Ramos (cell line): ENCODE results near the gene BAD.

Experiments used
- in situ Hi-C: fragments of 300-500 bp; cut with MboI; formaldehyde crosslinking; loops from one replicate; pipeline ENCODE4 v1.14.3; 2022; ENCODE audit warnings: low sequenced_read_pairs; ENCODE audit not compliant: unreplicated experiment

BAD gene

DNA sequence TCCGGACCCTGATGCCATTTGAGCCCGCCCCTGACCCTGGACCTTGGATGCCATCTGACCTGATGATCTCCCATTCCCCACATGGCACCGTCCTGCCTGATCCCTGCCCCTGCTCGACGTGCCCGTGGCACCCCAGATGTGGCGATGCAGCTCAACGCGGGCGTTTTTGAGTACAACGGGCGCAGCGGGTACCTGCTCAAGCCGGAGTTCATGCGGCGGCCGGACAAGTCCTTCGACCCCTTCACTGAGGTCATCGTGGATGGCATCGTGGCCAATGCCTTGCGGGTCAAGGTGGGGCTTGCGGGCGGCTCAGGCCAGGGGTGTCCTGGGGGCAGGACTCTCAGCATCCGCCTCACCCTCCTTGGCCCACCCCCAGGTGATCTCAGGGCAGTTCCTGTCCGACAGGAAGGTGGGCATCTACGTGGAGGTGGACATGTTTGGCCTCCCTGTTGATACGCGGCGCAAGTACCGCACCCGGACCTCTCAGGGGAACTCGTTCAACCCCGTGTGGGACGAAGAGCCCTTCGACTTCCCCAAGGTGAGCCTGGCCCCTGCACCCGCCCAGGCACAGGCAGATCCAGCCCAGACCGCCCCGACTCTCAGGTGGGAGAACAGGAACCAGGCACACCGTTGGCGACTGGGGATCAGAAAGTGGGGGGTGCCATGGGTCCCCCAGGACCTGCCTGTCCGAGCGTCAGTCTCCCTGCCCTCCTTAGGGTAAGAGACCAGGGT is 22.0 kb downstream of the BAD start:
- in situ Hi-C loops = no loop called here

DNA sequence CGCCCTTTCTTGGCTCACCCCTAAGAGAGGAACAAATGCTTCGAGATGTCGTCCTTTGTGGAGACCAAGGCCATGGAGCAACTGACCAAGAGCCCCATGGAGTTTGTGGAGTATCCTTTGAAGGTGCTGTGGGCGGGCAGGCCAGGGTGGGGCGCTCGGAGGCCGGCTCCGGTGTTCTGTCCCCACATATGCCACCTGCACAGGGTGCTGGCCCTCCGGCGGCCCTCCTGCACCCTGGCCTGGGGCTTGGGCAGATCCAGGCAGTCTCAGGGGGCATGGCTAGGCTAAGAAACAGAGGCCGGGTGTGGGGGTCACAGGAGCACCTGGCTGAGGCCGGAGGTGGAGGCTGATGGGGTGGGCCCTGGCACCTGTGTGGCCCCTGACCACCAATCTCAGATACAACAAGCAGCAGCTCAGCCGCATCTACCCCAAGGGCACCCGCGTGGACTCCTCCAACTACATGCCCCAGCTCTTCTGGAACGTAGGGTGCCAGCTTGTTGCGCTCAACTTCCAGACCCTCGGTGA is 22.8 kb downstream of the BAD start:
- in situ Hi-C loops = no loop called here

DNA sequence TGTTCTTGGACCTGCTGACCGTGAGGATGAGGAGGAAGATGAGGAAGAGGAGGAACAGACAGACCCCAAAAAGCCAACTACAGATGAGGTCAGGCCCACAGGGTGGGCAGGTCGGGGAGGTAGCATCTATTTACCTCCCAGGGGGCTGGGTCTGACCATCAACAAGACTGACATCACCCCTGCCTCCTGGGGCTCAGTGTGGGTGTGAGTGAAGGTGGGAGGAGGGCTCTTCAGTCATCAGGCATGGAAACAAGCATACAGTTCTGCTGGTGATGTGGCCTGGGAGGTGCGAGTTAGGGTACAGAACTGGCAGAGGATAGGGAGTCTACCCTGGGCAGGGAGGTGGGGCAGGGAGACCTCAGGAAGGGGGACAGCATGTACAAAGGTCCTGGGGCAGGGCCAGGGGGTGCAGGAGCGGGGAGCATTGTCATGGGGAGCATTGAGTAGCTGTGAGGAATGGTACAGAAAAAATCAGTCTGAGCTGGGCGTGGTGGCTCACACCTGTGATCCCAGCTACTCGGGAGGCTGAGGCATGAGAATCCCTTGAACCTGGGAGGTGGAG is 24.2 kb downstream of the BAD start:
- in situ Hi-C loops = no loop called here

DNA sequence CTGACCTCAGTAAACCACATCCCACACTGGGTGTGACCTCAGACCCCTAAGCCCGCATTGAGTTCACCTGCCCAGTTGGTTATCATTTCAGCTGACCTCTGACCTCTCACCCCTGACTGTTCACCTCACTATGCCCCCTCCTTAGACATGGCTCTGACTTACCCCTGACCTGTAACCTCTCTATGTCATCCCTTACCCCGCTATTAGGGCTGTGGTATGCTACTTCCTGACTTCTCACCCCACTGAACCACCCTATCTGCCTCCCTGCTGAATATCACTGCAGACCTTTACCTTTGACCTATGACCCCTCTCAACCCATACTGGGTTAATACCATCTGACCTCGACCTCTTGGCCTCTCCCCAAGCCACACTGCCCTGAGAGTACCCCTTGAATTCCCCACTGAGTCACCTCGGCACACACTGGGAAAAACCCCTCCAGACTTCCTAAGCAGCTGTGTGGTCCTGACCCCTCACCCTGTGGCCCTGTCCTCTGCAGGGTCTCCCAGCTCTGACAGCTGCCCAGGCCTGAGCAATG is 24.9 kb downstream of the BAD start:
- in situ Hi-C loops = no loop called here

DNA sequence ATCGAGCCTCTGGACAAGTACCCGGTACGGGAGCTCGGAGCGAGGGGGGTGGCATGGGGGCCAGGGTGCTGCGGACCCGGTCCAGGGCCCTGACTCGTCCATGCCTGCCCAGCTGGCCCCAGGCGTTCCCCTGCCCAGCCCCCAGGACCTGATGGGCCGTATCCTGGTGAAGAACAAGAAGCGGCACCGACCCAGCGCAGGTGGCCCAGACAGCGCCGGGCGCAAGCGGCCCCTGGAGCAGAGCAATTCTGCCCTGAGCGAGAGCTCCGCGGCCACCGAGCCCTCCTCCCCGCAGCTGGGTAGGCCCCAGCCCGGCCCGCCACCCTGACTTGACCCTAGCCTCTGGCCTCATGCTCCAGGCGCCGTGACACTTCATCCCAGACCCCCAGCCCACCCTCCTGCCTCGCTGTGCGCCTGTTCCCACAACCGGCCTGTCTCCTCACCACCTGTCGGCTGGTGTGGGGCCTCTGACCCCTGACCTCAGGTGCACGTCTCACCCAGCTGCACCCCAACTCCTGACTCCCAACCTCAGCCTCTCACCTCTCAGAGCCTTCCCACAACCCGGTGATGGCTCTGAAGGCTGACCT is 25.4 kb downstream of the BAD start:
- in situ Hi-C loops = no loop called here

DNA sequence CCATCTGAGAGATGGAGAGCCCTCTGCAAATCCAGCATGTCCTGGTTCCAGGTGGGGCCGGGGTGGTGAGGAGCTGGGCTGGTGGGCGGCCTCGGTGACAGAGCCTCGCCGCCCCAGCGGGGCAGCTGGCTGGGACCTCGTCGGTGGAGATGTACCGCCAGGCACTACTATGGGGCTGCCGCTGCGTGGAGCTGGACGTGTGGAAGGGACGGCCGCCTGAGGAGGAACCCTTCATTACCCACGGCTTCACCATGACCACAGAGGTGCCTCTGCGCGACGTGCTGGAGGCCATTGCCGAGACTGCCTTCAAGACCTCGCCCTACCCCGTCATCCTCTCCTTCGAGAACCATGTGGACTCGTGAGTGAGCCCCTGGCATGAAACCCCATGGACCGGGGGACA is 26.1 kb downstream of the BAD start:
- in situ Hi-C loops = no loop called here

DNA sequence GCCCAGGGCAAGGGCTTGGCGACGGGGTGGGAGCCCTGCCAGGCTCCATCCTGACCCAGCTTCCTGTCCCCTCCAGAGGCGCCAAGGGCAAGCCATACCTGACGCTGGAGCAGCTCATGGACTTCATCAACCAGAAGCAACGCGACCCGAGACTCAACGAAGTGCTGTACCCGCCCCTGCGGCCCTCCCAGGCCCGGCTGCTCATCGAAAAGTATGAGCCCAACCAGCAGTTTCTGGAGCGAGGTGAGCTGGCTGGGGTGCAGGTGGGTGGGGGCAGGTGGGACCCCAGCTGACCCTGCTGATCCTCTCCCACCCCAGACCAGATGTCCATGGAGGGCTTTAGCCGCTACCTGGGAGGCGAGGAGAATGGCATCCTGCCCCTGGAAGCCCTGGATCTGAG is 28.2 kb downstream of the BAD start:
- in situ Hi-C loops = no loop called here

DNA sequence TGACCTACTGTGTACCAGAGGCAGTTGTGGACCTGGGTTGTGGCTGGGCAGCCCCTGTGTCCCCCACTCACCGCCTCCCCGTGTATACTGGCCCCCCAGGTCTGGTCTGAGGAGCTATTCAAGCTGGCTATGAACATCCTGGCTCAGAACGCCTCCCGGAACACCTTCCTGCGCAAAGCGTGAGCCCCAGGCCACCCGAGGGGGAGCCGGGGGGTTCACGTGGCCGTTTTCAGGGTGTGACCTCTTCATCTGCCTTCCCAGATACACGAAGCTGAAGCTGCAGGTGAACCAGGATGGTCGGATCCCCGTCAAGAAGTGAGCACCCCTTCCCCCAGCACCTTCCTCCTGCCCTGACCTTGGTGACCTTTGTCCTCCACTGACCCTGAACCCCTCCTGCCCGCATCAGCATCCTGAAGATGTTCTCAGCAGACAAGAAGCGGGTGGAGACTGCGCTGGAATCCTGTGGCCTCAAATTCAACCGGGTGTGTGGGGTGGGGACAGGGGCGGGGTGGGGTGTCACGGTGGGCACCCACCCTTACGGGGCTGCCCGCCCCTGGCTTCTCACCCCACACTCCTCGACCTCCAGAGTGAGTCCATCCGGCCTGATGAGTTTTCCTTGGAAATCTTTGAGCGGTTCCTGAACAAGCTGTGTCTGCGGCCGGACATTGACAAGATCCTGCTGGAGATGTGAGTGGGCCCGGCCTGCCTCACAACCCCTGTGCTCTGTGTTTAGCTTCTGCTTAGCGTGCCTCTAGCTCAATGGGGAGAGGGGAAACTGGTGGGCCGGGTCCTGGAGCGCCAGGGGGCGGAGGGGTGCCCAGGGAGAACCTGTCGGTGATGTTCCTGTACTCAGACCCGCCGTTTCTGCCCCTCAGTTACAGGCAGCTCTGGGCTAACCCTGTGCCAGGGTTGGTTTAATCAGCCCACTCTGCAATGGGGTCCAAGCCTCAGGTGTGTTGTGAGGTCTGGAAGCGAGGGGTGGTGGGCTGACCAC is 29.0 kb downstream of the BAD start:
- in situ Hi-C loops = no loop called here

DNA sequence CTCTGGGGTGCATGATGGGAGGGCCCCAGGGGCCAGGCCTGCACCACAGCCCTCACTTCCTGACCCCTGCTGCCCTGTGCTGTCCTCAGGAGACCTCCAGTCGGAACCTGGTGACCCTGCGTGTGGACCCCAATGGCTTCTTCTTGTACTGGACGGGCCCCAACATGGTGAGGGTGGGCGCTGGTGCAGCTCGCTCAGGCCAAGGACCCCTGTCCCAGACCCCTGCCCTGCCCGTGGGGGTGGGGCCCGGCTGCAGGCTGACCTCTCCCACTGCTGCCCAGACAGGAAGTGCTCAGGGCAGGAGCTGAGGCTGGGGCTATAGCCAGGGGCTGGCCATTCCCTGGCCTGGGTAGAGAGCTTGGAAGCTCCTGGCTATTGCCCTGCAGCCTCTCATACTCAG is 30.1 kb downstream of the BAD start:
- in situ Hi-C loops = no loop called here

DNA sequence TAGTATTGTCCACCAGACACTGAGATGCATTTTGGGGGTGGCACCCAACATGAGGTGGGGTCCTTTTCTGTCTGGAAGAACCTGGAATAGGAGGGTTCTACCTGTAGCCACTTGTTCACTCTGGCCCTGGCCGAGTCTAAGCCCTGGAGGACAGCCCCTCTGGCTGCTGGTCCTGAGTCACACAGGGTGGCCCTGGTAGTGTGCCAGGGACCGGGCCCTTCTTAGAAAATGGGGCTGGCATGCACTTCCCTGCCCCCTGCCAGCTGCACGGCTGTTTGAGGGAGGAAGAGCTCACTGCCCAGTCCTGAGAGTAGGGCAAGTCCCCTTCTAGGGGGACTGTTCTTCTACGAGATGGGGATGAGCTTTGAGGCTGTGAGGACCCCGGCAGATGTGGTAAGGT is 31.0 kb downstream of the BAD start:
- in situ Hi-C loops = no loop called here

DNA sequence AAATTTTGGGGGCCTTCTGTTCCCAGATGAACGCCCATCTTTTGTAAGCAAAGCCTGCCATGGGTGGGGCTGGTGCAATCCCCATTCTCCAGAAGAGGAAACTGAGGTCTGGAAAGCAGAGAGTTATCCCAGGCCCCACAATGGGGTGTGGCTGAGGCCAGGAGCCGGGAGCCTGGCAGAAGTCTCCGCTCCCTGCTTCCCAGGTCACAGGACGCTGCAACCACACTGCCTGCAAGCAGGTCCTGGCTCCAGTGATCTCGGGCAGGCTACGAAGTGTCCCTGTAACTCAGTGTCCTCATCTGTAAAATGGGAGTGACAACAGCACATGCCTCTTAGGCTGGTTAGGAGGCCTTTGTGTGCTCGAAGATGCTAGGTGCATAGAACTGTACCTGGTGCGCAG is 31.4 kb downstream of the BAD start:
- in situ Hi-C loops = no loop called here

DNA sequence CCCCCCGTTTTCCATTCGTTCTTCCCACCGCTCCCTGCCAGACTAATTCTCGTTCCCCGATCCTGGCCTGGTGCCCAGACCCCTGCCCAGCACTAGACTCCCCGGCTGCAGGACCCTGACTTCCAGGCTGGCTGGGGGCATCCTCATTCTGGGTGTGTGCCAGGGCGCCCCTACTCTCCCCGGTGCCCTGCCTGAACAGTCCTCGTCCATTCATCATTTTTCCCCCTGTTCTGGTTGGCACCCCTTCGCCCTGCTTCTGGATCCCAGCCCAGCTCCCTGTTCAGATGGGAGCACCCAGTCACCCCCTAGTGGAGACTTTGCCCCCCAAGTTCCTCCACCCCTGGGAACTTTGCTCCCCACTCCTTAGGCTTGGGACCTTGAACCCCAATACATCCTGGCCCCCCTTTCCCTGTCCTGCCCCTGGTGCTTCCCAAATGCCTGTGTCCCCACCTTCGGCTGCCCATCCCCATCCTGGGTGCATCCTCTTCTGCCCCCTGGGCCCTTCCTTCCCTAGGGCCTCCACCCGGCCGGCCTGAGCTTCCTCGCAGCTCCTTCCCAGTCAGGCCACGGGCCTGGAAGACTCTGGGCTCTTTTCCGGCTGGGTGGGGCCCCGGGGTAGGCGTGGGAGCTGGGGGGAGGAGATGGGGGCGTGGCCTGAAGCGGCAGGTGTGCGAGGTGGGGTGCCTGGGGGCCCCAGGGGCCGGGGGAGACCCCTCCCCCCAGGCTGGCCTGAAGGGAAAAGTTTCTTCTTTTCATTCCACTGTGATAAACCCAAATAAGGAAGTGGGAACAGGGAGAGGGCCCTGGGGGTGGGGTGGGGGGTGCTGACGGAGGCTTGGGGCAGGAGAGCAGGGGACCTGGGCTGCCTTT is 32.2 kb downstream of the BAD start:
- in situ Hi-C loops = no loop called here

DNA sequence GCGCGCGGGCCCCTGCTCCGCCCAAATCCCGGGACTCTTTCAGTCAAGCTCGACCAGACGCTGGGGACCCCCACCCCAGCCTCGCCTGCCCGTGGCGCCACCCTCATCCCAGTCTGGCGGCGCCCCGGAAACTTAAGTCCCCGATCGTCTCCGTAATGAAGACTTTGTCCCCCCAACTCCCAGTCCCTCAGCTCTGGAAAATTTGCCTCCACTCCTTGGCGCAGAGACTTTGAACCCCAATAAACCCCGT is 32.8 kb downstream of the BAD start:
- in situ Hi-C loops = no loop called here

DNA sequence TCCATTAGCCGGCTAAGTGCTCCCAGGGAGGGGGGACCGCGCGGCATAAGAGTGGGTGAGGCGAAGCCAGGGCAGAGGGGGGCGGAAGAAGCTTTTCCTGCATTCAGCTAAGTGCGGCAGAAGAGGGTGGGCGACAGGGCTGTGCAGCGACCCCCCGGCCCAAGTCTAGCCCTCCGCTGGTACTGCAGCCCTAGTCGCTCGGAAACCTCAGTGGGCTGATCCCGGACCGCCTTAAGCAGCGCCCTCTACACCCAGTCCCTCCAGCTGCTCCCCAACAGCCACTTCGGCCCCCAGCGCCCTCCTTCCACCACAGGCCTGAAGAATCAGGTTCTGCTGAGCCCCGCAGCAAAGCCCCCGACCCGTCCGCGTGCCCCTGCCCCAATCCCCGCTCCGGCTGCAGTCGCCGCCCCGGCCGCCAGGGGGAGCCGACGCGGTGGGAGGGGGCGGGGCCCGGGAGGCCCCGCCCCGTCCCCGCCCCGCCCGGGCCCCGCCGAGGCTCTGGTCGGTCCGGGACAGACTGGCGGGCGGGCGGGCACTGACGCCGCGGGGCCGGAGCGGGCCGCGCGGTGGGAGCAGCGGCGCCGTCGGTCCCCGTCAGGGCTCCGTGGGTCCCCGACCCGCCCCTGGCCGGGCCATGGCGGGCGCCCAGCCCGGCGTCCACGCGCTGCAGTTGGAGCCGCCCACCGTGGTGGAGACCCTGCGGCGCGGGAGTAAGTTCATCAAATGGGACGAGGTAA is 33.3 kb downstream of the BAD start, which contains the start of gene PLCB3:
TSS of gene PLCB3 (plus strand) at position 515 of the 737 bp plus-strand sequence. CDS start at position 635, 120 bp downstream.
- in situ Hi-C loops = no loop called here

DNA sequence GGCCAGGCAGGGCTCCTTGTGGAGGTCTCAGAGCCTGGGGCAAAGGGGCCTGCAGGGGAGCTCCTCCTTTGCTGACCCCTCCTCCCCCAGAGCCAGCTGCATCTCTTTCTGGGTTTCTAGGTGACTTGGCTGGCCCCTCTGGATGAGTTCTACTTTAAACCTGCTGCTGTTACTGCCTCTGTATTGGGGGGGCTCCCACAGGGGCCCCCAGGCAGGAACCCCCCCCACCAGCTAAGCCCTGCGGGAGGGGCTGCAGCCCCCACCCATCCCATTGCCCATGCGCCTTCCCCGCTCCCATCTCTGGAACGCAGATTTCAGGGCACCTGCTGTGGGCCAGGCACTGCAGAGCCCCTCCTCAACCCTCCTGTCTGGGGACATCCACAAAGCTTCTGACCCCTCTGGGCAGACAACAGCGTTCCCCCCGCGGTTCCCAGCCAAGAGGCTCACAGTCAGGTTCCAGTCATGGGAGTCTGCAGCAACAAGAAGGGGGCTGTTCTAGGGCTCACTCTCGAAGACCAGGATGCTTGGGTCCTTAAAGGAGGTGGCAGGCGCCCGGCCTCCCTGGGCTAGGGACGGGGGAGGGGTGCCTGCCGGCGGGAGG is 34.0 kb downstream of the BAD start:
- in situ Hi-C loops = no loop called here

DNA sequence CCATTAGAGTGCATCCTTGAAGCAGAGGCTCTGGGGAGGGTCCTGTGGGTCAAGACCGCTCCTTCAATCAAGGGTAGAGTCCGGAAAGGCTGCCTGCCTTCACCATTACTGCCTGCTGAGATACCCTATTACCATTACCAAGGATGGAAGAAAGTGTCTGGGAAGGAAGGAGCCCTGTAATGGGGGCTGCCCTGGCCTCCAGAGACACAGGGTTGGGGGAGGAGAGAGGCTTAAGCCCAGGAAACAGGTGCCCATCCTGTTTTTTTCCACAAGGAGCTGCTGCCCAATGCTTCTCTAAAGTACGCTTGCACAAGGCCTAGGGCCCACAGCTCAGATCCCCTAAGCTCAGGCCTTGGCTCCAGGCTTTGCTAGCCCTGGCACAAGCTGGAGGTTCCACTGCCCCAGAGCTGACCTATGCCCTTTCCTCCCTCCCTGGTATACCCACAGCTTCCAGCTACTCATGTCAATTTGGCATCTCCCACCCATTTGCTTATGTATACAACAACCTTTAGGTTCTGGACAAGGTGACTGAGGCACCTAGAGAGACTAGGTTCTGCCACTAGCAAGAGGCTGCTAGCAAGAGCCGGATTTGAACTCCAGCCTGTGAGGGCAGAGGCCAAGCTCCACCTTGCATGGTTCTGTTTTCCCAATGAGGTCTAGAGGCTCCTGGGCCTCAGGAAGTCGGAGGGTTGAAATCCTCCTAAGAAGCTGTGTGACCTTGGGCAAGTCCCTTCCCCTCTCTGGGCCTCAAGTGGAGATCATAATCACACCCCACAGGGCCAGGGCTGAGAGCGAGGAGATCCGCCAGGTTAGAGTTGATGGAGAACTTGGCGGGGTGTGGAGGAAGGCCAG is 34.7 kb downstream of the BAD start:
- in situ Hi-C loops = loop anchor here (25.0 kb wide), 3 partner anchors 888 to 1637 kb away; partner anchors contain the start of genes B3GAT3, EML3, MTA2 and ROM1

DNA sequence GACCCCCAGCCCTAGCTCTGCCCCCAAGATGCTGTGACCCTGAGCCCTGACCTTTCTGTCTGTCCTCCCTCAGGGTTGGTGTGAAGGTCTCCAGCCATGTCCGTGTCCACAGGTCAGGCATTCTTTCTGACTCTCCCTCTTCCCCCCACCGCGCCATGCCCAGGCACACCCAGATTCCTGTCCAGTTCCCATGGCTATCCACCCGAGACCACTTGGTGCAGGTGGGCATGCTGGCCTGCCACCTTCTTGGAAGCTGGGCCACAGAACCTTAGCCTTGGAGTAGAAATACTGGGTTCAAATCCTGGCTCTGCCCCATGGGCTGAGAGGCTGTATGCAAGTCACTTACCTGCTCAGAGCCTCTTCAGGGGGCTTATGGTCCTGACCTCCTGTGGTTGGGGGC is 35.4 kb downstream of the BAD start:
- in situ Hi-C loops = loop anchor here (25.0 kb wide), 3 partner anchors 888 to 1637 kb away; partner anchors contain the start of genes B3GAT3, EML3, MTA2 and ROM1
